Measurements from ENCODE around the gene FAM240A. TPM values are rescaled to one million over a fixed set of nuclear protein-coding genes. Genes with fewer than 3 reads are reported as not detected.

The FAM240A gene
- total and polyA plus RNA-seq, 2 experiments from 2014 or later = 0.18 TPM; not detected in 1

DNA sequence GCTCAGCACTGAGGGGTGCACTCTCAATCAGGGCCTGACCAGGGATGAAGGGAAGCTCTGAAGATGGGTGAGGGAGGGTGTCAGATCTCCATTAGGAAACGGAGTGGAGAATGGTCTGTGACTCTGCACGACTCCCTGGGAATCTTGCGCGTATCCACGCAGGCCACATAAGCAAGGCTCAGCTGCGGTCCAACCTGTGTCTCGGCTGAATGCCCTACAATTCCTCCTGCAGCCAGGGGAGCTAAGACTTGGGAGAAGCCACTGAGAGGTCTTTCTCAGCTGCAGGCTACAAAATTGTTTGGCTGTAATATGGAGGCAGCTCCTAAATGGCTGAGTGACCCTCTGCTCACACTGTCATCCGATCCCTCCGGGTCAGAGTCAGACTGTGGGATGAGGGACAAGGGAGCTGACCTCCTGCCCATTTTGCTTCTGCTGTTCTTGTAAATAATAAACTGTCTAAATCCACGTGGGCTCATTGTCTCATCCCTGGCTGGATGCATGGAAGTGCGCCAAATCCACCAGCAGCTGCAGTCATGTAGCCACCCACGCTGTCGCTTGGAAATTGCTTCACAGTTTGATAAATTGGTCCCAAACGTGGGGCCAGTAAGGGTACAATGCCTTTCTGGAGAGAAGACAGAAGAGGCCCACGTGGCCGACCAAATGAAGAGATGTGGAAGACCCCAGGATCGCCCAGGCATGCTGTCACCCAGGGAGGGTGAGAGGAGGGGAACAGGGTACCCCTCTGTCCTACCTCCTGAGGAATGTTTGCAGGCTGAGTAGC lies 50.6 kb downstream of the FAM240A start (continued):
- TF ChIP-seq, protein P1, sequence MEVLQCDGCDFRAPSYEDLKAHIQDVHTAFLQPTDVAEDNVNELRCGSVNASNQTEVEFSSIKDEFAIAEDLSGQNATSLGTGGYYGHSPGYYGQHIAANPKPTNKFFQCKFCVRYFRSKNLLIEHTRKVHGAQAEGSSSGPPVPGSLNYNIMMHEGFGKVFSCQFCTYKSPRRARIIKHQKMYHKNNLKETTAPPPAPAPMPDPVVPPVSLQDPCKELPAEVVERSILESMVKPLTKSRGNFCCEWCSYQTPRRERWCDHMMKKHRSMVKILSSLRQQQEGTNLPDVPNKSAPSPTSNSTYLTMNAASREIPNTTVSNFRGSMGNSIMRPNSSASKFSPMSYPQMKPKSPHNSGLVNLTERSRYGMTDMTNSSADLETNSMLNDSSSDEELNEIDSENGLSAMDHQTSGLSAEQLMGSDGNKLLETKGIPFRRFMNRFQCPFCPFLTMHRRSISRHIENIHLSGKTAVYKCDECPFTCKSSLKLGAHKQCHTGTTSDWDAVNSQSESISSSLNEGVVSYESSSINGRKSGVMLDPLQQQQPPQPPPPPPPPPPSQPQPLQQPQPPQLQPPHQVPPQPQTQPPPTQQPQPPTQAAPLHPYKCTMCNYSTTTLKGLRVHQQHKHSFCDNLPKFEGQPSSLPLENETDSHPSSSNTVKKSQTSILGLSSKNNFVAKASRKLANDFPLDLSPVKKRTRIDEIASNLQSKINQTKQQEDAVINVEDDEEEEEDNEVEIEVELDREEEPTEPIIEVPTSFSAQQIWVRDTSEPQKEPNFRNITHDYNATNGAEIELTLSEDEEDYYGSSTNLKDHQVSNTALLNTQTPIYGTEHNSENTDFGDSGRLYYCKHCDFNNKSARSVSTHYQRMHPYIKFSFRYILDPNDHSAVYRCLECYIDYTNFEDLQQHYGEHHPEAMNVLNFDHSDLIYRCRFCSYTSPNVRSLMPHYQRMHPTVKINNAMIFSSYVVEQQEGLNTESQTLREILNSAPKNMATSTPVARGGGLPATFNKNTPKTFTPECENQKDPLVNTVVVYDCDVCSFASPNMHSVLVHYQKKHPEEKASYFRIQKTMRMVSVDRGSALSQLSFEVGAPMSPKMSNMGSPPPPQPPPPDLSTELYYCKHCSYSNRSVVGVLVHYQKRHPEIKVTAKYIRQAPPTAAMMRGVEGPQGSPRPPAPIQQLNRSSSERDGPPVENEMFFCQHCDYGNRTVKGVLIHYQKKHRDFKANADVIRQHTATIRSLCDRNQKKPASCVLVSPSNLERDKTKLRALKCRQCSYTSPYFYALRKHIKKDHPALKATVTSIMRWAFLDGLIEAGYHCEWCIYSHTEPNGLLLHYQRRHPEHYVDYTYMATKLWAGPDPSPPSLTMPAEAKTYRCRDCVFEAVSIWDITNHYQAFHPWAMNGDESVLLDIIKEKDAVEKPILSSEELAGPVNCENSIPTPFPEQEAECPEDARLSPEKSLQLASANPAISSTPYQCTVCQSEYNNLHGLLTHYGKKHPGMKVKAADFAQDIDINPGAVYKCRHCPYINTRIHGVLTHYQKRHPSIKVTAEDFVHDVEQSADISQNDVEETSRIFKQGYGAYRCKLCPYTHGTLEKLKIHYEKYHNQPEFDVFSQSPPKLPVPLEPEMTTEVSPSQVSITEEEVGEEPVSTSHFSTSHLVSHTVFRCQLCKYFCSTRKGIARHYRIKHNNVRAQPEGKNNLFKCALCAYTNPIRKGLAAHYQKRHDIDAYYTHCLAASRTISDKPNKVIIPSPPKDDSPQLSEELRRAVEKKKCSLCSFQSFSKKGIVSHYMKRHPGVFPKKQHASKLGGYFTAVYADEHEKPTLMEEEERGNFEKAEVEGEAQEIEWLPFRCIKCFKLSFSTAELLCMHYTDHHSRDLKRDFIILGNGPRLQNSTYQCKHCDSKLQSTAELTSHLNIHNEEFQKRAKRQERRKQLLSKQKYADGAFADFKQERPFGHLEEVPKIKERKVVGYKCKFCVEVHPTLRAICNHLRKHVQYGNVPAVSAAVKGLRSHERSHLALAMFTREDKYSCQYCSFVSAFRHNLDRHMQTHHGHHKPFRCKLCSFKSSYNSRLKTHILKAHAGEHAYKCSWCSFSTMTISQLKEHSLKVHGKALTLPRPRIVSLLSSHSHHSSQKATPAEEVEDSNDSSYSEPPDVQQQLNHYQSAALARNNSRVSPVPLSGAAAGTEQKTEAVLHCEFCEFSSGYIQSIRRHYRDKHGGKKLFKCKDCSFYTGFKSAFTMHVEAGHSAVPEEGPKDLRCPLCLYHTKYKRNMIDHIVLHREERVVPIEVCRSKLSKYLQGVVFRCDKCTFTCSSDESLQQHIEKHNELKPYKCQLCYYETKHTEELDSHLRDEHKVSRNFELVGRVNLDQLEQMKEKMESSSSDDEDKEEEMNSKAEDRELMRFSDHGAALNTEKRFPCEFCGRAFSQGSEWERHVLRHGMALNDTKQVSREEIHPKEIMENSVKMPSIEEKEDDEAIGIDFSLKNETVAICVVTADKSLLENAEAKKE (CRISPR knock-in tag; IDR thresholded peaks at IDR 0.05) = no peak

DNA sequence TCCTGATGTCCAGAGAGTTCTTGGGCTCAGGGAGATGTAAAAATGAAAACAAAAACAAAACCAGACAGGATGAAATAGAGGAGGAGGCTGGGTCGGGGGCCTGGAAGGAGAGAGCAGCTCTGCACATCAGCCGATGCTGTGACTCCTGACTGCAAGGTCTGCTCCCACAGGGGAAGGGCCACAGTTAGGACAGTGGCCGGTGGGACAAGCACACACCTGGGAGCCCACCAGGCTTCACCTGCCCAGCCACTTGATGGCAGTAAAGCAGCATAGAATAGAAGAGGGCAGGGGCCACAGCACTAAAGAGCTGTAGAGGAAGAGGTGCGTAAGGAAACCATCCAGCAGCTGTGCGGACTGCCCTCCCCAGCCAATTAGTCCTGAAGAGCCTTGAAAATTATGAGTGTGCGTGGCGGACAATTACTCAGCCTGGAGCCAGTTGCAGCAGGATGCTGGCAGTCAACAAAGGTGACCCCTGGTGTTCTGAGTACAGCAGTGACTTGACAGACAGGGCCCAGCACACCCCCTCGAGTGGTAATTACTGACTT lies 51.3 kb downstream of the FAM240A start:
- no peaks in the 10 kb centered on the region for H3K36me3 ChIP-seq (ENCODE audit: insufficient read depth)
- peaks cover 36% of the 10 kb centered on the region for H3K27me3 Mint-ChIP-seq (ENCODE audit: insufficient read depth, low read depth, poor library complexity)
- peaks cover 51% of the 10 kb centered on the region for H3K4me1 Mint-ChIP-seq
- H3K36me3 Mint-ChIP-seq (ENCODE audit: low read depth) = no peaks in the 10 kb centered on the region
- peaks cover 34% of the 10 kb centered on the region for H3K4me1 ChIP-seq (ENCODE audit: insufficient read depth)
- no peaks in the 10 kb centered on the region for H3K9me2 ChIP-seq (ENCODE audit: insufficient read depth)
- no peak overlapping the region for H3K27ac Mint-ChIP-seq
- H3K9me3 Mint-ChIP-seq = no peaks in the 10 kb centered on the region
- 0 out of 2 replicates have a peak, but pooled peaks cover 6% of the 10 kb centered on the region for H3F3A ChIP-seq (replicated peaks; ENCODE audit: low read depth)
- no peaks in the 10 kb centered on the region for H3K27me3 ChIP-seq (ENCODE audit: insufficient read depth)
- DNase-seq (ENCODE audit: low spot score) (peak; percentile 56), ATAC-seq (peak; percentile 57)
- H3K27ac ChIP-seq (ENCODE audit: low read depth) = no peak overlapping the region
- H4K20me1 ChIP-seq (replicated peaks; ENCODE audit: insufficient read depth) = no peaks in the 10 kb centered on the region
- no peak overlapping the region for H3K4me2 ChIP-seq
- no peak overlapping the region; the same call in 2 of the 3 replicates for H3K4me3 Mint-ChIP-seq
- no peak overlapping the region for H2AFZ ChIP-seq
- H3K4me3 ChIP-seq = no peak overlapping the region
- H3K79me2 ChIP-seq (replicated peaks; ENCODE audit: insufficient read depth) = no peaks in the 10 kb centered on the region
- TF ChIP-seq, protein P1 (CRISPR knock-in tag; IDR thresholded peaks at IDR 0.05) = no peak
- TF ChIP-seq, protein P2, sequence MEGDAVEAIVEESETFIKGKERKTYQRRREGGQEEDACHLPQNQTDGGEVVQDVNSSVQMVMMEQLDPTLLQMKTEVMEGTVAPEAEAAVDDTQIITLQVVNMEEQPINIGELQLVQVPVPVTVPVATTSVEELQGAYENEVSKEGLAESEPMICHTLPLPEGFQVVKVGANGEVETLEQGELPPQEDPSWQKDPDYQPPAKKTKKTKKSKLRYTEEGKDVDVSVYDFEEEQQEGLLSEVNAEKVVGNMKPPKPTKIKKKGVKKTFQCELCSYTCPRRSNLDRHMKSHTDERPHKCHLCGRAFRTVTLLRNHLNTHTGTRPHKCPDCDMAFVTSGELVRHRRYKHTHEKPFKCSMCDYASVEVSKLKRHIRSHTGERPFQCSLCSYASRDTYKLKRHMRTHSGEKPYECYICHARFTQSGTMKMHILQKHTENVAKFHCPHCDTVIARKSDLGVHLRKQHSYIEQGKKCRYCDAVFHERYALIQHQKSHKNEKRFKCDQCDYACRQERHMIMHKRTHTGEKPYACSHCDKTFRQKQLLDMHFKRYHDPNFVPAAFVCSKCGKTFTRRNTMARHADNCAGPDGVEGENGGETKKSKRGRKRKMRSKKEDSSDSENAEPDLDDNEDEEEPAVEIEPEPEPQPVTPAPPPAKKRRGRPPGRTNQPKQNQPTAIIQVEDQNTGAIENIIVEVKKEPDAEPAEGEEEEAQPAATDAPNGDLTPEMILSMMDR (conservative IDR thresholded peaks at IDR 0.05; ENCODE audit: low read depth in 2 of 2) = peak; percentile 53 to 79

Measured in GM23338 (cell line).